Smooth muscle cell (in vitro differentiated cells): ENCODE measurements around the gene AADACL4. TPM values are rescaled to one million over a fixed set of nuclear protein-coding genes. Genes with fewer than 3 reads are reported as not detected.

Source experiments
- DNase-seq: peaks from one replicate; lab custom pipeline; 2025; ENCODE audit not compliant: unreplicated experiment; lab: John Stamatoyannopoulos, UW
- H2AFZ ChIP-seq: fragments of 200-600 bp; sonication (generic); 2 replicates; pipeline ENCODE4 v1.6.0; 2016; ENCODE audit warnings: antibody characterized with exemption, low read depth, mild to moderate bottlenecking
- H3F3A ChIP-seq: fragments of 200-600 bp; sonication (generic); 2 replicates; pipeline ENCODE4 v1.6.0; 2017; ENCODE audit warnings: antibody characterized with exemption, low read depth
- H3K27ac ChIP-seq: fragments of 200-600 bp; sonication (generic); 2 replicates; pipeline ENCODE4 v1.5.1; 2016; ENCODE audit warnings: low read depth, mild to moderate bottlenecking
- H3K27me3 ChIP-seq: fragments of 200-600 bp; sonication (generic); 2 replicates; pipeline ENCODE4 v1.6.1; 2016; ENCODE audit warnings: low read depth, mild to moderate bottlenecking
- H3K36me3 ChIP-seq: fragments of 200-600 bp; sonication (generic); 2 replicates; pipeline ENCODE4 v1.5.1; 2016; ENCODE audit warnings: low read depth
- H3K4me1 ChIP-seq: fragments of 200-600 bp; sonication (generic); 2 replicates; pipeline ENCODE4 v1.5.1; 2016; ENCODE audit warnings: low read depth
- H3K4me2 ChIP-seq: fragments of 200-600 bp; sonication (generic); 2 replicates; pipeline ENCODE4 v1.6.0; 2016; ENCODE audit warnings: mild to moderate bottlenecking
- H3K4me3 ChIP-seq: fragments of 200-600 bp; sonication (generic); 2 replicates; pipeline ENCODE4 v1.5.1; 2016; ENCODE audit warnings: mild to moderate bottlenecking
- H3K79me2 ChIP-seq: fragments of 200-600 bp; sonication (generic); 2 replicates; pipeline ENCODE4 v1.6.0; 2016; ENCODE audit warnings: low read depth, mild to moderate bottlenecking
- H3K9ac ChIP-seq: fragments of 200-600 bp; sonication (generic); 2 replicates; pipeline ENCODE4 v1.6.0; 2016; ENCODE audit warnings: low read depth
- H3K9me3 ChIP-seq: fragments of 200-600 bp; sonication (generic); replicated peaks from 2 replicates; pipeline ENCODE4 v1.5.1; 2016; ENCODE audit warnings: low read depth
- H4K20me1 ChIP-seq: fragments of 200-600 bp; sonication (generic); 2 replicates; pipeline ENCODE4 v1.6.0; 2016; ENCODE audit warnings: low read depth
- WGBS: methylation state at CpG from one replicate; pipeline ENCODE4 v1.1.7; 2016; ENCODE audit warnings: low lambda C conversion rate; 5-methylcytosine and 5-hydroxymethylcytosine counted together
- polyA plus RNA-seq: library from polyadenylated mRNA; unstranded; fragments of >200 nt; fragmentation: Nextera tagmentation; extraction: Ambion mirVana; gene quantifications from 2 replicates; pipeline ENCODE4 v1.2.1, GENCODE V29; 2016
- small RNA-seq: library from RNA; depleted of rRNA; stranded (forward); fragments of <200 nt; gene quantifications from one replicate; pipeline ENCODE3, GENCODE V24; 2014
- total RNA-seq: library from RNA; depleted of rRNA; stranded (reverse); fragments of >200 nt; gene quantifications from 2 replicates; pipeline ENCODE4 v1.2.3, GENCODE V29; 2014
- TF ChIP-seq, protein P1 (sequence below): fragments of 200-600 bp; sonication (generic); IDR thresholded peaks from 2 replicates; pipeline ENCODE4 v1.5.1; 2017; ENCODE audit warnings: borderline replicate concordance, mild to moderate bottlenecking, antibody characterized with exemption; ENCODE audit not compliant: insufficient read depth, poor library complexity, severe bottlenecking

The AADACL4 gene
- total and polyA plus RNA-seq, 2 experiments from 2014 or later: not detected

DNA sequence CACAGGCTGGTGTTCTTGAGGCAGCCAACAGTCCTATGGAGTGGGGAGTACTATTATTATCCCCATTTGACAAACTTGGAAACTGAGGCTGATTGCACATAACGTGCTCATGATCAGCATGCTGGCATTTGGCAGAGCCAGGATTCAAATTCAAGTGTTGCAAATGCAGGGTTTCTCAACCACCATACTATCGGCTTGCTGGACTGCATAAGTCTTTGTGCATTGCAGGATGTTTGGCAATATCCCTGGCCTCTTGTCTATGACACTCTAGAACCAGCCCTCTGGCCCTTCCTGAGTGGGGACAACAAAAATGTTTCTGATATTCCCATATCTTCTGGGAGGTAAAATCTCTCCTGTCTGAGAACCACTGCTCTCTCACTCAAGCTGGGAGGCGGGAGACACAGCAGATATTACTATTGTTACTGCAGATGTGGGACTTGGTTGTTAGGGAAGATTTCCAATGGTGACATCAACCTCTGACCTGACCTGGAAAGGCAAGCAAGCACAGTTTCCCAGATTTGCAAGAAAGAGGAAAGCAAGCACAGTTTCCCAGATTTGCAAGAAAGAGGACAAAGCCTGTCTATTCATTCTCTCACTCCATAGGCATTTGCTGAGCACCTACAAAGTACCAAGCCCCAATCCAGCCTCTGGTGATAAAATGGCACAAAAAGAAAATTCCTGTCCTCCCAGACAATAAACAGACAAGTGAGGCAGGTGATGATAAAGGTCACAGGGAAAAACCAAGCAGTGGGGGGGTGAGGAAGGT, 71.0 kb downstream of the AADACL4 start:
- no peaks in the 10 kb centered on the region for H3F3A ChIP-seq
- H3K27me3 ChIP-seq: no peaks in the 10 kb centered on the region
- no peaks in the 10 kb centered on the region for H3K36me3 ChIP-seq
- TF ChIP-seq, protein P1, sequence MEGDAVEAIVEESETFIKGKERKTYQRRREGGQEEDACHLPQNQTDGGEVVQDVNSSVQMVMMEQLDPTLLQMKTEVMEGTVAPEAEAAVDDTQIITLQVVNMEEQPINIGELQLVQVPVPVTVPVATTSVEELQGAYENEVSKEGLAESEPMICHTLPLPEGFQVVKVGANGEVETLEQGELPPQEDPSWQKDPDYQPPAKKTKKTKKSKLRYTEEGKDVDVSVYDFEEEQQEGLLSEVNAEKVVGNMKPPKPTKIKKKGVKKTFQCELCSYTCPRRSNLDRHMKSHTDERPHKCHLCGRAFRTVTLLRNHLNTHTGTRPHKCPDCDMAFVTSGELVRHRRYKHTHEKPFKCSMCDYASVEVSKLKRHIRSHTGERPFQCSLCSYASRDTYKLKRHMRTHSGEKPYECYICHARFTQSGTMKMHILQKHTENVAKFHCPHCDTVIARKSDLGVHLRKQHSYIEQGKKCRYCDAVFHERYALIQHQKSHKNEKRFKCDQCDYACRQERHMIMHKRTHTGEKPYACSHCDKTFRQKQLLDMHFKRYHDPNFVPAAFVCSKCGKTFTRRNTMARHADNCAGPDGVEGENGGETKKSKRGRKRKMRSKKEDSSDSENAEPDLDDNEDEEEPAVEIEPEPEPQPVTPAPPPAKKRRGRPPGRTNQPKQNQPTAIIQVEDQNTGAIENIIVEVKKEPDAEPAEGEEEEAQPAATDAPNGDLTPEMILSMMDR: no peak
- H3K79me2 ChIP-seq: no peaks in the 10 kb centered on the region
- no peak overlapping the region for H2AFZ ChIP-seq
- no peak for DNase-seq
- no peak overlapping the region for H3K9ac ChIP-seq
- no peaks in the 10 kb centered on the region for H4K20me1 ChIP-seq
- no peaks in the 10 kb centered on the region for H3K9me3 ChIP-seq
- H3K27ac ChIP-seq: no peak overlapping the region
- no peak overlapping the region for H3K4me3 ChIP-seq
- no peaks in the 10 kb centered on the region for H3K4me1 ChIP-seq
- H3K4me2 ChIP-seq: no peak overlapping the region
- 74% methylated on average over 3 of the region's 3 CpGs for WGBS

DNA sequence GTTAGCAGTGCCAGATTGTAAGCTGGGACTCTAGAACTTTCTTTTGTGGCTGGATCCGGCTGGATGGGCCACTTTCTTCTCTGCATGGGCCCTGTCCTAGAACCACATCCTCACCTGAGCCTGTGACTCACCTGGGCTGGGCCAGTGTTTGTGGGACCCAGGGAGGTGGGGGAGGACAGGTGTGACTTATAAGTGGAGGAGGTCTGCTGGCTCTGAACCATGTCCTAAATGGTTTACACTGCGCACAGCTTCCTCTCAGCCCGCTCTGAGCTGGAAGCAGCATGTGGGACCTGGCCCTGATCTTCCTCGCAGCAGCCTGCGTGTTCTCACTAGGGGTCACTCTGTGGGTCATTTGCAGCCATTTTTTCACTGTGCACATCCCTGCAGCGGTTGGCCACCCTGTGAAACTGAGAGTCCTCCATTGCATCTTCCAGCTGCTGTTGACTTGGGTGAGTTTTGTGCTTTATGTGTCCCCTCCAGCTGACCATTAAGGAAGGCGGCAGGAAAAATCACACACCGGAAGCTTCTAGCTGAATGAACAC, 72.1 kb downstream of the AADACL4 start, which contains the start of gene AADACL3:
Gene AADACL3 (plus strand): TSS at position 215 of the 542 bp plus-strand sequence. CDS start 67 bp downstream, at position 282.
- no peak for DNase-seq
- Histone ChIP-seq H3F3A (no peaks in the 10 kb centered on the region), H3K36me3 (no peaks in the 10 kb centered on the region), H4K20me1 (no peaks in the 10 kb centered on the region), H3K9me3 (no peaks in the 10 kb centered on the region), H3K27ac (no peak within 1 kb of the TSS), H3K4me1 (no peaks in the 10 kb centered on the region), H2AFZ (no peak within 1 kb of the TSS), H3K4me3 (no peak within 1 kb of the TSS), H3K4me2 (no peak within 1 kb of the TSS), H3K27me3 (no peaks in the 10 kb centered on the region), H3K9ac (no peak within 1 kb of the TSS), H3K79me2 (no peaks in the 10 kb centered on the region)
- WGBS: 76% methylated on average over 8 of the region's 8 CpGs
- TF ChIP-seq, protein P1: no peak

Small RNAs within 50 kb of the gene (small RNA-seq; reads per million reads assigned to genes)
- not detected for gene AC244670.1

Other genes with a start within 250 kb of the AADACL4 start
- 2.7 and 9.5 TPM in 2 replicates for gene DHRS3, start 25.9 kb upstream of the AADACL4 start, total RNA-seq
- gene DHRS3, start 25.9 kb upstream of the AADACL4 start, polyA plus RNA-seq: 0.89 and 2.8 TPM in 2 replicates
- gene AADACL3, start 72.0 kb downstream of the AADACL4 start, total RNA-seq: 0.13 TPM in 1 of 2 replicates, not detected in the other
- 0.25 TPM in 1 of 2 replicates, not detected in the other for gene AADACL3, start 72.0 kb downstream of the AADACL4 start, polyA plus RNA-seq
- gene CFAP107, start 102.1 kb downstream of the AADACL4 start, total RNA-seq: not detected in 2 replicates
- not detected in 2 replicates for gene CFAP107, start 102.1 kb downstream of the AADACL4 start, polyA plus RNA-seq
- not detected in 2 replicates for gene PRAMEF12, start 129.7 kb downstream of the AADACL4 start, total RNA-seq
- not detected in 2 replicates for gene PRAMEF12, start 129.7 kb downstream of the AADACL4 start, polyA plus RNA-seq
- not detected in 2 replicates for gene PRAMEF1, start 147.3 kb downstream of the AADACL4 start, total RNA-seq
- gene PRAMEF1, start 147.3 kb downstream of the AADACL4 start, polyA plus RNA-seq: not detected in 2 replicates
- gene PRAMEF11, start 187.3 kb downstream of the AADACL4 start, total RNA-seq: not detected in 2 replicates
- gene PRAMEF11, start 187.3 kb downstream of the AADACL4 start, polyA plus RNA-seq: not detected in 2 replicates
- gene HNRNPCL1, start 204.6 kb downstream of the AADACL4 start, total RNA-seq: not detected in 2 replicates
- gene HNRNPCL1, start 204.6 kb downstream of the AADACL4 start, polyA plus RNA-seq: not detected in 2 replicates
- gene PRAMEF2, start 213.0 kb downstream of the AADACL4 start, total RNA-seq: not detected in 2 replicates
- not detected in 2 replicates for gene PRAMEF2, start 213.0 kb downstream of the AADACL4 start, polyA plus RNA-seq
- not detected in 2 replicates for gene PRAMEF4, start 242.1 kb downstream of the AADACL4 start, total RNA-seq
- gene PRAMEF4, start 242.1 kb downstream of the AADACL4 start, polyA plus RNA-seq: not detected in 2 replicates